ENCODE data around the gene THBS1. TPM values are rescaled to one million over a fixed set of nuclear protein-coding genes. Genes with fewer than 3 reads are reported as not detected.

Gene THBS1
- total and polyA plus RNA-seq, 12 donors, result 21.9 to 709 (median 271) TPM

- TF ChIP-seq, protein P1, sequence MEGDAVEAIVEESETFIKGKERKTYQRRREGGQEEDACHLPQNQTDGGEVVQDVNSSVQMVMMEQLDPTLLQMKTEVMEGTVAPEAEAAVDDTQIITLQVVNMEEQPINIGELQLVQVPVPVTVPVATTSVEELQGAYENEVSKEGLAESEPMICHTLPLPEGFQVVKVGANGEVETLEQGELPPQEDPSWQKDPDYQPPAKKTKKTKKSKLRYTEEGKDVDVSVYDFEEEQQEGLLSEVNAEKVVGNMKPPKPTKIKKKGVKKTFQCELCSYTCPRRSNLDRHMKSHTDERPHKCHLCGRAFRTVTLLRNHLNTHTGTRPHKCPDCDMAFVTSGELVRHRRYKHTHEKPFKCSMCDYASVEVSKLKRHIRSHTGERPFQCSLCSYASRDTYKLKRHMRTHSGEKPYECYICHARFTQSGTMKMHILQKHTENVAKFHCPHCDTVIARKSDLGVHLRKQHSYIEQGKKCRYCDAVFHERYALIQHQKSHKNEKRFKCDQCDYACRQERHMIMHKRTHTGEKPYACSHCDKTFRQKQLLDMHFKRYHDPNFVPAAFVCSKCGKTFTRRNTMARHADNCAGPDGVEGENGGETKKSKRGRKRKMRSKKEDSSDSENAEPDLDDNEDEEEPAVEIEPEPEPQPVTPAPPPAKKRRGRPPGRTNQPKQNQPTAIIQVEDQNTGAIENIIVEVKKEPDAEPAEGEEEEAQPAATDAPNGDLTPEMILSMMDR (IDR thresholded peaks at IDR 0.05), result no peak
- no peak for TF ChIP-seq POLR2A (IDR thresholded peaks at IDR 0.05)
- Histone ChIP-seq H3K27me3 (no peaks in the 10 kb centered on the region), H3K9me3 (replicated peaks in 1 of 3) (no peaks in the 10 kb centered on the region), H3K27ac (no peak overlapping the region), H3K4me1 (replicated peaks in 1 of 2) (no peaks in the 10 kb centered on the region), H3K36me3 (replicated peaks in 1 of 2) (no peaks in the 10 kb centered on the region), H3K4me3 (no peak overlapping the region)
- DNase-seq, result no peak
- intact Hi-C loops (cut with DNase I), result no loop called here
- 92 to 99% (median 95%) methylated on average over 3 of the region's 3 CpGs for WGBS, 4 donors
Observed at GRCh38 chr15:39631357-39631756, 50.5 kb downstream of the THBS1 start.

GRCh38 chr15:39638041-39638440 lies 57.2 kb downstream of the THBS1 start:
- WGBS, 4 donors, result 81 to 96% (median 91%) methylated on average over 1 of the region's 1 CpG
- H3K36me3 ChIP-seq (replicated peaks in 1 of 2), result no peaks in the 10 kb centered on the region
- H3K9me3 ChIP-seq (replicated peaks in 1 of 3), result no peaks in the 10 kb centered on the region
- no peak for DNase-seq
- intact Hi-C loops (cut with DNase I), result no loop called here
- H3K4me1 ChIP-seq (replicated peaks in 1 of 2), result peaks cover 0 to 9% of the 10 kb centered on the region in 2 donors
- H3K27me3 ChIP-seq, result no peaks in the 10 kb centered on the region
- H3K4me3 ChIP-seq, result no peak overlapping the region
- no peak for TF ChIP-seq POLR2A (IDR thresholded peaks at IDR 0.05)
- TF ChIP-seq, protein P1 (IDR thresholded peaks at IDR 0.05), result no peak
- no peak overlapping the region for H3K27ac ChIP-seq

GRCh38 chr15:39639037-39639436 lies 58.2 kb downstream of the THBS1 start:
- Histone ChIP-seq H3K27me3 (no peaks in the 10 kb centered on the region), H3K9me3 (replicated peaks in 1 of 3) (no peaks in the 10 kb centered on the region), H3K36me3 (replicated peaks in 1 of 2) (no peaks in the 10 kb centered on the region), H3K4me3 (no peak overlapping the region), H3K27ac (no peak overlapping the region), H3K4me1 (replicated peaks in 1 of 2) (peaks cover 0 to 9% of the 10 kb centered on the region in 2 donors)
- intact Hi-C loops (cut with DNase I), result no loop called here
- DNase-seq, result no peak
- TF ChIP-seq POLR2A (IDR thresholded peaks at IDR 0.05), result no peak
- TF ChIP-seq, protein P1 (IDR thresholded peaks at IDR 0.05), result no peak
- 85 to 96% (median 94%) methylated on average over 1 of the region's 1 CpG for WGBS, 4 donors

GRCh38 chr15:39640665-39641064 lies 59.8 kb downstream of the THBS1 start:
- Histone ChIP-seq H3K27ac (no peak overlapping the region), H3K4me3 (no peak overlapping the region), H3K4me1 (replicated peaks in 1 of 2) (peaks cover 0 to 9% of the 10 kb centered on the region in 2 donors), H3K9me3 (replicated peaks in 1 of 3) (no peaks in the 10 kb centered on the region), H3K27me3 (no peaks in the 10 kb centered on the region), H3K36me3 (replicated peaks in 1 of 2) (no peaks in the 10 kb centered on the region)
- intact Hi-C loops (cut with DNase I), result no loop called here
- 76 to 79% (median 78%) methylated on average over 3 of the region's 3 CpGs for WGBS, 4 donors
- DNase-seq, result no peak
- TF ChIP-seq, protein P1 (IDR thresholded peaks at IDR 0.05), result no peak
- TF ChIP-seq POLR2A (IDR thresholded peaks at IDR 0.05), result no peak

All from adrenal gland (tissue), 12 donors.